HG02973 (cell line): ENCODE results near the gene PCDHGA6.

Experiments
- ATAC-seq: cut with Tn5 transposase; IDR thresholded peaks from one replicate; pipeline ENCODE4 v1.9.1; 2021; ENCODE audit warnings: moderate library complexity; ENCODE audit not compliant: unreplicated experiment

PCDHGA6 gene

DNA sequence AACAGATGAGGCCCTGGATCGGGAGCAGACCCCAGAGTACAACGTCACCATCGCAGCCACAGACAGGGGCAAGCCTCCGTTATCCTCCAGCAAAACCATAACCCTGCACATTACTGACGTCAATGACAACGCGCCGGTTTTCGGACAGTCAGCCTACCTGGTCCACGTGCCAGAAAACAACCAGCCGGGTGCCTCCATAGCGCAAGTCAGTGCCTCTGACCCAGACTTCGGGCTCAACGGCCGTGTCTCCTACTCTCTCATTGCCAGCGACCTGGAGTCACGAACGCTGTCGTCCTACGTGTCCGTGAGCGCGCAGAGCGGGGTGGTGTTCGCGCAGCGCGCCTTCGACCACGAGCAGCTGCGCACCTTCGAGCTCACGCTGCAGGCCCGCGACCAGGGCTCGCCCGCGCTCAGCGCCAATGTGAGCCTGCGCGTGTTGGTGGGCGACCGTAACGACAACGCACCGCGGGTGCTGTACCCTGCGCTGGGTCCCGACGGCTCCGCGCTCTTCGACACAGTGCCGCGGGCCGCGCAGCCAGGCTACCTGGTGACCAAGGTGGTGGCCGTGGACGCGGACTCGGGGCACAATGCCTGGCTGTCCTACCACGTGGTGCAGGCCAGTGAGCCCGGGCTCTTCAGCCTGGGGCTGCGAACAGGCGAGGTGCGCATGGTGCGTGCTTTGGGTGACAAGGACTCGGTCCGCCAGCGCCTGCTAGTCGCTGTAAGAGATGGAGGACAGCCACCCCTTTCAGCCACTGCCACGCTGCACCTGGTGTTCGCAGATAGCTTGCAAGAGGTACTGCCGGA, 45.6 kb downstream of the PCDHGA6 start:
- ATAC-seq = no peak

DNA sequence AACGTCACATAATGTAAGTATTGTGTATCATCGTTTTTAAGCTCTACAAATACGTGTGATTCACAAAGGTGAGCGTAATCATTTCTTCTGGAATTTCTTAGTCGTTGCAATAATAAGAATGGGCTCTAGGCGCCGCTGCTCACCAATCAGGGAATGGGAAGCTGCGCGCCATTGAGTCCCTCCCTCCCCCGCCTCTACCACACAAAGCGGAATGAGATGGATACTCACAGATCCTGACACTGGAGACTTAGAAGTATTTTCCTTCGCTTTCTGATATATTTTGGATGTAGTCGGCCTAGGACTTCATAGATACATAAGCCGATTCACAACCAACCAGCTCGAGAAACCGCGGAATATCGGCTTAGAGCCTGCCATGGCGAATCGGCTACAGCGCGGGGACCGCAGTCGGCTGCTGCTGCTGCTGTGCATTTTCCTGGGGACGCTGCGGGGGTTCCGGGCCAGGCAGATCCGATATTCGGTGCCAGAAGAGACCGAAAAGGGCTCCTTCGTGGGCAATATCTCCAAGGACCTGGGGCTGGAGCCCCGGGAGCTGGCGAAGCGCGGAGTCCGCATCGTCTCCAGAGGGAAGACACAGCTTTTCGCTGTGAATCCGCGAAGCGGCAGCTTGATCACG, 47.3 kb downstream of the PCDHGA6 start, which contains the start of gene PCDHGA11:
PCDHGA11 (plus strand) TSS at position 197 of the 634 bp plus-strand sequence; CDS start at position 374, 177 bp downstream.
- no peak for ATAC-seq

DNA sequence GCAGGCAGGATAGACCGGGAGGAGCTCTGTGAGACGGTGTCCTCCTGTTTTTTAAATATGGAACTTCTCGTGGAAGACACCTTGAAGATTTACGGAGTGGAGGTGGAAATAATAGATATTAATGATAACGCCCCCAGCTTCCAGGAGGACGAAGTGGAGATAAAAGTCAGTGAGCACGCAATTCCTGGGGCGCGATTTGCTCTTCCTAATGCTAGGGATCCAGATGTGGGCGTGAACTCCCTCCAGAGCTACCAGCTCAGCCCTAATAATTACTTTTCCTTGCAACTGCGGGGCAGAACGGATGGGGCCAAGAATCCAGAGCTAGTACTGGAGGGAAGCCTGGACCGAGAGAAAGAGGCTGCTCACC, 47.8 kb downstream of the PCDHGA6 start:
- ATAC-seq = no peak

DNA sequence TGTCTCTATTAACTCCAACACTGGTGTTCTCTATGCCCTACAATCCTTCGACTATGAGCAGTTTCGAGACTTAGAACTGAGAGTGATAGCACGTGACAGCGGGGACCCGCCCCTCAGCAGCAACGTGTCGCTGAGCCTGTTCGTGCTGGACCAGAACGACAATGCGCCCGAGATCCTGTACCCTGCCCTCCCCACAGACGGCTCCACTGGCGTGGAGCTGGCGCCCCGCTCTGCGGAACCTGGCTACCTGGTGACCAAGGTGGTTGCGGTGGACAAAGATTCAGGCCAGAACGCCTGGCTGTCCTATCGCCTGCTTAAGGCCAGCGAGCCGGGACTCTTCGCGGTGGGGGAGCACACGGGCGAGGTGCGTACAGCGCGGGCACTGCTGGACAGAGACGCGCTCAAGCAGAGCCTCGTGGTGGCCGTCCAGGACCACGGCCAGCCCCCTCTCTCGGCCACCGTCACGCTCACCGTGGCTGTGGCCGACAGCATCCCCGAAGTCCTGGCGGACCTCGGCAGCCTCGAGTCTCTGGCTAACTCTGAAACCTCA, 49.1 kb downstream of the PCDHGA6 start:
- ATAC-seq = no peak

DNA sequence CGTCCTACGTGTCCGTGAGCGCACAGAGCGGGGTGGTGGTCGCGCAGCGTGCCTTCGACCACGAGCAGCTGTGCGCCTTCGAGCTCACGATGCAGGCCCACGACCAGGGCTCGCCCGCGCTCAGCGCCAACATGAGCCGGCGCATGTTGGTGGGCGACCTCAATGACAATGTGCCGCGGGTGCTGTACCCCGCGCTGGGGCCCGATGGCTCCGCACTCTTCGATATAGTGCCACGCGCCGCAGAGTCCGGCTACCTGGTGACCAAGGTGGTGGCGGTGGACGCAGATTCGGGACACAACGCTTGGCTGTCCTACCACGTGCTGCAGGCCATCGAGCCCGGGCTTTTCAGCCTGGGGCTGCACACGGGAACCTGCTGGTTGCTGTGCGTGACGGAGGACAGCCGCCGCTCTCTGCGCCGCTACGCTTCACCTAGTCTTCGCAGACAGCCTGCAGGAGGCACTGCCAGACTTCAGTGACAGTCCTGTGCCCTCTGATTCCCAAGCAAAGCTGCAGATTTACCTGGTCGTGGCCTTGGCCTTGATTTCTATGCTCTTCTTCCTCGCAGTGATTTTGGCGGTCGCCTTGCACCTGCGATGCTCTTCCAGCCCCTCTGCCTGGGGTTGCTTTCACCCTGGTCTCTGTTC, 54.2 kb downstream of the PCDHGA6 start:
- no peak for ATAC-seq
